NOMO-1 treated with DMSO at 0.1 percent for 48 hours (cell line): Measurements from ENCODE around the gene OVAAL.

Experiments used
- DNase-seq: peaks from one replicate; lab custom pipeline; 2025; ENCODE audit not compliant: unreplicated experiment; lab: John Stamatoyannopoulos, UW

OVAAL gene

DNA sequence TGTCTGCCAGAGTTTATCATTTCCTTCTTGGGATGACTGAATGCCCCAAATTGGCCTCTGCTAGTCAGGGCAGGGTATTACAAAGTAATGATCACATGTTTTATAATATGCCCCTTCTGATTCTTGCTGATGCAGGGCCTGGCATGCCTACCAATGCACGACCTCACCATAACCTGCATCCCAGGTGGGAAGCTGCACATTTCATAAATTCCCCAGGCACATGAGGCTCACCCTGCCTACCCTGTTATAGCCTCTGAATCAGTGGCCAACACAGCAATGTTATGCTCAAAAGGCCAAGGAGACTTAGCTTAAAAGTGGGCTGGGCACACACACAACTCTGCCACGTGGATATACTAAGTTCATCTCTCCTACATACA lies 45.1 kb downstream of the OVAAL start:
- DNase-seq = no peak

DNA sequence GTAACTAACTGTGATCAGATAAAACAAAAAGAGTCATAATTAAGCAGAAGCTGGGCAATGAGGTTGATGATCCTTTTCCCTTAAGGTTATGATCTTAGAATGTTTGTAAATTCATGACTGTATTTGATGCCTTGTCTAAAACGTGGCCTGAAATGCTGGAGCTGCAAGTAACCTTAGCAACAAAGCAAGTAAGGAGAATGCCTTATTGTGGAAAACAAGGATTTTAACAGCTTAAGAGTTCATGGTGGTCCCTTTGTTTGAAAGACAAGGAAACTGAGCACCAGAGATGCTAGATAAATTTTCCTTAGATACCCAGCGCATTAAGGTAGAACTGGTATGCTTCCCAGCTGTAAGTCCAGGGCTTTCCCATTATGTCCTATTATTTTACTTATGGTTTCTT lies 47.4 kb downstream of the OVAAL start:
- DNase-seq = no peak

DNA sequence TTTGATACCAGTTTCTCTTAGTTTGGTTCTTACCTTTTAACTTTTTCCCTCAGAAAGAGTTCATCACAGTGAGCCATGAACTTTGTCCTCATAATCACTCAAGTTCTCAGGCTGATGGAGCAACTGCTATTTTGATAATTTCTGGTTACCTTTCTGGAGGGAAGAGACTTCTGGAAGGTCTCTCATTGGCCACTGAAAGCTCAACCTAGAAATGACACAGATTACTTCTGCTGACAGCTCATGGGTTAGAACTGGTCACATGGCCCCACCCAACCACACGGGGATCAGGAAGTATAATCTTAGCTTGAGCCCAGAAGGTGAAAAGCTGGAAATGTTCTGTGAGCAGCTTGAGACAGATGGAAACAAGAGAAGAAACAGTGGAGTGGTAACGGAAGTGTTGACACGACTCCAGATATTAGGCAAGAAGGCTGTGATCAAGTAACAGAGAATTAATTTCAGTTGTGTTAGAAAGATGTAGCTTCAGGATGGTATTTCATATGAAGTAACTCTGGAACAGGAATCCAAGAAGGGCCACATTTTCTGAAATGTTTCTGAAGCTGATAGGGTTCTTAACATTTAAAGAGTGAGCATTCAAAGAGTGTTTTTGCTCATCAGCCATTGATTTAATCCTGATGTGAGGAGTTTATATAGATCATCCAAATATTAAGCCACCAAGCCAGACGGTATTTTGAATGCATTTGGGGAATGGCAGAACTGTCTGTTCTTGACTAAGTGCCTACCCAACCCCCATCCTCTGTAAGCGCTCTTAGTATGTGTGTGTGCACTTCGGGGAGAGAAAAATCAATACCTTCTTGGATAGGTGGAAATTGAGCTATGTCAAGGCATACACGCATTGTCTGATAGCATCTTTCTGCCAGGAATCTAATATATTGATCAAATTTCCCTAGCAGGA lies 51.1 kb downstream of the OVAAL start:
- DNase-seq = peak; percentile 67

DNA sequence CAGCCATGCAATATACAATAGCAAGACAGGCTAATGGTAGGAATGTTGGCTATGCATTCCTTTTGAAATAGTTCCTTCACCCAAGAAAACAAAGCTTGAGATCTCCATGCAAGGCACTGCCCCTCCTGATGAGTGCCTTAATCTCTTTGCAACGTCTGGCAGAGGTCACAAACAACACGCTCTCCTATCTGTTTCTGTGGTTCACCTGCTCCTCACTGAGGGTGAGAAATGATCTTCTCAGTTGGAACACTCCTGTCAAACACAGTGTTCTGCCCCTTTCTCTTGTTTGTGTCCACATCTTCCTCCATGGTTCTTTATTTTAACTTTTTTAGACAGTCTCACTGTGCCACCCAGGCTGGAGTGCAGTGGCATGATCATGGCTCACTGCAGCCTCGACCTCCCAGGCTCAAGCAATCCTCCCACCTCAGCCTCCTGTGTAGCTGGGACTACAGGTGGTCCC lies 51.8 kb downstream of the OVAAL start:
- no peak for DNase-seq

DNA sequence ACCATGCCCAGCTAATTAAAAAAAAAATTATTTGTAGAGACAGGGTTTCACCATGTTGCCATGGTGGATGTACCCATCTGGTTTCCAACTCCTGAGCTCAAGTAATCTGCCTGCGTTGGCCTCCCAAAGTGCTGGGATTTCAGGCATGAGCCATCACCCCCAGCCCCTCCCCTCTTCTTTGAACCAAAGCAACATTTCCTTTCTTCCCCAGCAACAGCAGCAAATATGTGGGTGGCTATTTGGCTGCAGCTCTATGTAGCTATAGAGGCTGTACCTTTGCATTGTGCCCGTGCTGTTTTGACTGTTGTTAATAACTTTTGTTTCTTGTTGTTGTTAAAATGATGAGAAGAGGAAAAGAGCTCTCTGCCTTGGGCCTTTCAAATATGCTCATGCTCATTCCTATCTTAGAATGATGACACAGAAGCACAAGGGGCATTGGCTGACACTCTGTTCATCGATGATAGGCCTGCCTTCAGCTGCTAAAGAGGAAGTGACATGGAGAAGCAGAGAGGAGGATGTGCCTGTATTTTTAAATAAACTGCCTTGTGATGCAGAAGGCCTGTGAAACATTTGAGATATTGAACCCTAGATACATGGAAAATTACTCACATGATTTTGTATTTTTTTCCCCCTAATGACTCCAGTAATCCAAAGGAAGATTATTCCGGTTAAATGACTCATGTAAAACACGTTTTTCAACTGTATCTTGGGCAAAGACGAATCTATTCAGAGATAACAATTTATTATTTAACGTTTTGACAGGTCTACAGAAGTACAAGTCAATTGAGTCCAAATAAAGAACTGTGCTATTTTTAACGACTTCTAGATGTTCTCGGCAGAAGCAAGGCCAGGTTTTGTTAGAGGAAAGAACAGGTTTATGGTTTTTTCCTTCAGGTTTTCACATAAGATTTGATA lies 52.5 kb downstream of the OVAAL start:
- peak; percentile 94 for DNase-seq

DNA sequence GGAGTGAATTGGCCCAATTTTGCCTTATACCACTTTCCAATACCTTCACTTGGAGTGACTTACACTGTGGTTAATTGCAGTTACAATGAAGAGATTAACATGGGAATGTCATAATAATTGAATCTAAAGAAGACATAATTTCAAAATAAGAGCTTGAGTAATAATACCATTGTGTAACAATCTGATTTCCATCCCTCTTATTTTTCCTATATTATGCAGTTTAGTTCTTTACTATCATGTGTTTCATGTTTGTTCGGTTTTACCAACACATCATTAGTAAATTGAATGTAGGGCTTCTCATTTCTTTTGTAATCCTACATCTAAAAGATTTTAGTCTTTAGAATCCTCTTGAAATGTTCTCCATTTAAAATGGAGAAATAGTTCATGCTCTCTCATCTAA lies 53.9 kb downstream of the OVAAL start:
- no peak for DNase-seq

DNA sequence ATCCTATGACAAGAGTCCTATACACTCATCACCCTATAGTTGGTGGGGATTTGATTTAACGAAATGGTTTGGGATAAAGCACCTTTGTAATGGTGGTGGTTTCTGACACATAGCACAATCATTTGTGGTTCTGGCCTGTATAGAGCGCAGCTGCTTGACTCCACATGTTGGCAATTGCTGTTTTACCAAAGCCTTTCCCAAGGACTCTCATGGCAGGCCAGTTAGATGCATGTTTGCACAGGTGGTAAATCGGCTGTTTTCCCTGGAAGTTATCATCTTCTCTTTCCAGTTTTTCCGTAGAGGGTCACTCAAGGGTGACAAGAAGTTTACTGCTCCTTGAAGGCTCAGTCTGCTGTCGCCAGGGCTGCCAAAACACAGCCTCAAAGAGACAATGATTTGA lies 56.0 kb downstream of the OVAAL start:
- DNase-seq = no peak

DNA sequence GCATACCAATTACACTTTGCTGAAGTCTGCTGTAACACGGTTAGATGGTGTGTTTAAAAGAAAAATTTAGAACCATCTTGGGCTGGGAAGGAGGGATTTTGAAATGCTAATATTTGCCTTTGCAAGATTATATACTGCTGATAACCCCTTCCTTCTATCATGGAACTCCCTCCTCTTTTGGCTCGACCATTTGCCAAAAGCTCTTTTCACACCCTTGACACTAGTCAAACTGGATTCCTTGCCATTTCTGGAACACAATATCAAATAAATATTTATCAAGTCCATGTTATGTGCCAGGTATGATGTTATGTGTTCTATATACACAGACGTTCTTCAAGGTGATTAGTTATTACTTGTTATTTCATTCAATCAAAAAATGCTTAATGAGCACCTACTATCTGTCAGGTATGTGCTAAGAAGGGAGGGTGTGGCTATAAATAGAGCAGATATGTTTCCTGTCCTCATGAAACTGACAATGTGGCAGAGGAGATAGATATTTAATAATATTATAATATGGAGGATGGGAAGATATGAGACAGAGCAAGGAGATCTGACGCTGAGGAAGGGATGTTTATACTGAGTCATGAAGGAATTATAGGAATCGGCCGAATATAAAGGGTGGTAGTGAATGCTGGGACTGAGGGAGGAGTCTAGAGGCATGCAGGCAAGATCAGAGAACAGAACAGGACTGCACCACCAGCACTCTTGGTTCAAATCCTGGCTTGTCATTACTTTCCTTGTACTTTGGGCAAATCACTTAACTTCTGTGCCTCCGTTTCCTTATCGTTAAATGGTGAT lies 56.9 kb downstream of the OVAAL start:
- no peak for DNase-seq
